GM20000 (cell line): ENCODE measurements around the gene NUP62.

Experiments
- DNase-seq: peaks from one replicate; pipeline ENCODE4 v3.0.0; 2012; ENCODE audit warnings: low spot score
- TF ChIP-seq, protein P1 (sequence below): IDR thresholded peaks from 2 replicates; pipeline ENCODE4 v1.5.1; 2012; ENCODE audit warnings: mild to moderate bottlenecking, control low read depth; ENCODE audit errors: extremely low read depth, missing control alignments

NUP62 gene, protein sequence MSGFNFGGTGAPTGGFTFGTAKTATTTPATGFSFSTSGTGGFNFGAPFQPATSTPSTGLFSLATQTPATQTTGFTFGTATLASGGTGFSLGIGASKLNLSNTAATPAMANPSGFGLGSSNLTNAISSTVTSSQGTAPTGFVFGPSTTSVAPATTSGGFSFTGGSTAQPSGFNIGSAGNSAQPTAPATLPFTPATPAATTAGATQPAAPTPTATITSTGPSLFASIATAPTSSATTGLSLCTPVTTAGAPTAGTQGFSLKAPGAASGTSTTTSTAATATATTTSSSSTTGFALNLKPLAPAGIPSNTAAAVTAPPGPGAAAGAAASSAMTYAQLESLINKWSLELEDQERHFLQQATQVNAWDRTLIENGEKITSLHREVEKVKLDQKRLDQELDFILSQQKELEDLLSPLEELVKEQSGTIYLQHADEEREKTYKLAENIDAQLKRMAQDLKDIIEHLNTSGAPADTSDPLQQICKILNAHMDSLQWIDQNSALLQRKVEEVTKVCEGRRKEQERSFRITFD

DNA sequence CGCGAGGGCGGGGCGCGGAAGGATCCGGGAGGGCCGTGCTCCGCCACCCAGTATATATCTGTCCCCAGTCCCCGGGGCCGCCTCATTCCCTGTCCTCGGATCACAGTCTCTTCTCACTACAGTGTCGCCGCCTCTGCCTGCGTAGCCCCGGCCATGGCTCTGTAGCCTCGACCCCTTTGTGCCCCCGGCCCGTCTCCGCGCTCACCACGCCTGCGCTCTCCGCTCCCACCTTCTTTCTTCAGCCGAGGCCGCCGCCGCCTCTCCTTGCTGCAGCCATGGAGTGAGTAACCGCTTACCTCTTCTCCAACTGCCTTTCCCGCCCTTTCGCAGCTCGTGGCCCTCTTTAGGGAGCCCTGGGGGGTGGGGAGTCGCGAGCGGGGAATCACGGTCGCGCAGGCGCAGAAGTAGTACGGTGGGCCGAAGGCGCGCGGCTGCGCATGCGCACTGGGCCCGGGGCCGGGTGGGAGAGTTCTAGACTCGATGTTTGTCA, at the start of gene NUP62, which contains the start of gene ATF5:
TSS of gene NUP62 (minus strand) at position 384 of the 490 bp plus-strand sequence. CDS start 19,697 bp downstream, outside the sequence.
TSS of gene ATF5 (plus strand) at position 85 of the 490 bp plus-strand sequence. CDS start 1,646 bp downstream, outside the sequence.
- peak; percentile 95 for DNase-seq
- TF ChIP-seq, protein P1, sequence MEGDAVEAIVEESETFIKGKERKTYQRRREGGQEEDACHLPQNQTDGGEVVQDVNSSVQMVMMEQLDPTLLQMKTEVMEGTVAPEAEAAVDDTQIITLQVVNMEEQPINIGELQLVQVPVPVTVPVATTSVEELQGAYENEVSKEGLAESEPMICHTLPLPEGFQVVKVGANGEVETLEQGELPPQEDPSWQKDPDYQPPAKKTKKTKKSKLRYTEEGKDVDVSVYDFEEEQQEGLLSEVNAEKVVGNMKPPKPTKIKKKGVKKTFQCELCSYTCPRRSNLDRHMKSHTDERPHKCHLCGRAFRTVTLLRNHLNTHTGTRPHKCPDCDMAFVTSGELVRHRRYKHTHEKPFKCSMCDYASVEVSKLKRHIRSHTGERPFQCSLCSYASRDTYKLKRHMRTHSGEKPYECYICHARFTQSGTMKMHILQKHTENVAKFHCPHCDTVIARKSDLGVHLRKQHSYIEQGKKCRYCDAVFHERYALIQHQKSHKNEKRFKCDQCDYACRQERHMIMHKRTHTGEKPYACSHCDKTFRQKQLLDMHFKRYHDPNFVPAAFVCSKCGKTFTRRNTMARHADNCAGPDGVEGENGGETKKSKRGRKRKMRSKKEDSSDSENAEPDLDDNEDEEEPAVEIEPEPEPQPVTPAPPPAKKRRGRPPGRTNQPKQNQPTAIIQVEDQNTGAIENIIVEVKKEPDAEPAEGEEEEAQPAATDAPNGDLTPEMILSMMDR: no peak

DNA sequence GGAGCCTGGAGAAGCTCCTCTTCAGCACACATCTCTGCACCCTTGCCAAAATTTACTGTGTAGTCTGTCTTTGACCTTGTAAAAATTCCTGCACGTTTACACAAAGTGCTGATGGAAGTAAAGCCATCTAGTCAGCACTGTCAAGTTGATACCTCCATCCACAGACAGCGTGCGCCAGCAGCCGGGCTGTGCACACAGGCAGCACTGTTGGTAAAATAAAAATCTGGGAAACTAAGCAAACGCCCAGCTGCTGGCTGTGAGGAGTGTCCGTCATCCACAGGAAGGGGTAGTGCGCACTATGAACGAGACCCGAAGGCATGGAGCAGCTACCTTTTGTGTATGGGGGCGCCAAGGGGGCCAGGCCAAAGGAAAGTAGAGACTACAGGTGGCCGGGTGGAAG, 49.0 kb upstream of the NUP62 start:
- DNase-seq: no peak
- TF ChIP-seq, protein P1: no peak

DNA sequence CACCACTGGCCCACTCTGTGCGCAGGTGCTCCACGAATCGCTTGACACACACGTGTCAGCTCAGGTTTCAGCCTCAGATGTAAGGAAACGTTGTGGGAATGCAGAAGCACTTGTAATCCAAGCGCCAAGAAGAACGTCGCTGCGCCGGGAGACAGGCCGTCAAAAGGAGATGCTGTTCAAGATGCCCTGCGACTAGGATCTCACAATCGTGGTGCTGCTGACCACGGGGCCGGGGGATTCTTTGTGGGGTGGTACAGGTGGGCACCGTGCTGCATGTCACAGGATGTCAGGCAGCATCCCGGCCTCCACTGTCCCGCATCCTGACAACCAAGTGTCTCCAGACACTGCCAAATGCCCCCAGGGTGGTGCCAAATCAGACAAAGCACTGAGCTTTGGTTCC, 48.6 kb upstream of the NUP62 start:
- DNase-seq: no peak
- TF ChIP-seq, protein P1: no peak

DNA sequence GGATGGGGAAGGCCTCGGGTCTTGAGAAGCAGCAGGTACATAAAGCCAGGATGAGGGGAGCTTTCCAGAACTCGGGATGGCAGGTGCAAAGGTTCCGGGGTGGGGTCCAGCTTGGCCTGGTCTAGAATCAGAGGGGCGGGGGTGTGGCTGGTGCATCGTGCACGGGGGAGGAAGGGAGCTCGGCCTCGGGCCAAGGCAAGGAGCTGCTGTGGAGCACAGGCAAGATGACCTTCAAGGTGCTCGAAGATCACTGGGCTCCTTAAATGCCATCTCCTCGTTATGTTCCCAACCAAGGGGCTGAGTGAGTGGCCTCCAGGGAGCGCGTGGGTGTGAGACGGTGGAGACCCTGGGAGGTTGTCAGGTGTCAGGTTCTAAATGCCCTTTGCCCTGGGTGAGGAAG, 47.8 kb upstream of the NUP62 start:
- no peak for DNase-seq
- TF ChIP-seq, protein P1: no peak

DNA sequence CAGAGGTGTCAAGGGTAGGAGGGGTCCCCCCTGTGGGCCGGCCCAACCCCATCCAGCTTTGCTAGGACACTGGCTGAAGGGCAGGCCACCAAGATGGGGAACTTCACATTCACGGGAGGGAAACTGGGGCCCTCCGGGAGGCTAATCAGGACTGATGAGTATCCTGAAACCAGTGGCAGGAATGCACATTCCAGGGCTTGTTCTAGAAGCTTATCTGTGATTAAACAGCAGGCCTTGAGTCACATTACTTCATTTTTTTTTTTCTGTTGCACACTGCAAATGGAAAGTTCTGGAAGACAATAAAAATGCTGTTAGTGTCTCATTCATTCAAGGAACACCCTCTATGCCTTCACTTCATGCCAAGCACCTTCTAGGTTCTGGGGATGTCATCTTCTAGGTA, 47.2 kb upstream of the NUP62 start:
- TF ChIP-seq, protein P1: no peak
- DNase-seq: no peak

DNA sequence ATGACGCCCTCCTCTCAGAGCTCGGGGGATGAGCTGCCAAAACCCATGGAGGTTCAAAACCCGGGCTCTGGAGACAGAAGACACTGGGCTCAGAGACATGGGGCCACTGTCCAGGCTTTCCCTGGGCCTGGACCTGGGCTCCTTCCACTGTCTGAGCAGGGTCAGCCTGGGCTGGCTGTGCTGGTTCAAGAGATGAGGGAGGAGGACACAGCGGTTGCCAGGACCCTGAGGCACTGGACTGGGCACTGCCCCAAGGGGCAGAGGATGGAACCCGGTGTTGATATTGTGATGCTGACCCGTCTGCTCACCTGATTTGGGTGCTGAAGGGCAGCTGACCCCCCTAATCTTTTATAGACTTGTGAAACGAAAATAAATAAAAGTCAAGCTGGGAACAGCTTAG, 45.7 kb upstream of the NUP62 start:
- no peak for DNase-seq
- TF ChIP-seq, protein P1: no peak

DNA sequence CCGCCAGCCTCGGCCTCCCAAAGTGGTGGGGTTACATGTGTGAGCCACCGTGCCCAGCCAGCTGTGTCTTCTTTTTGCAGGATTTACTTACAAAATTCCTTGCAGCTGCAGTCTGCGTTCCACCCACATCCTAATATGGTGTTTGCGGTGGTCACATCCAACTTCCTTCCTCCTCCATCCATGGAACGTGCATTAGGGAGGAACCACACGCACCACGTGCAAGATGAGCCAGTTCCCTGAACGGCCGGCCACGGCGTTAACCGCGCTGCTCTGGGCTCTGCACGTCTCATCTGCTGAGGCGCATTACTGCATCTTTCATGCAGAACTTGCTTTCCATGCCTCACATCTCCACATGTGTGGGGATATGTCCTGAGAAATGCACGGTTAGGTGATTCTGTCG, 44.7 kb upstream of the NUP62 start:
- DNase-seq: no peak
- TF ChIP-seq, protein P1: no peak
